GM18502 (cell line): ENCODE results near the gene KDELR1.
A peak's percentile ranks its signal among the peaks of the same experiment; 100 is the strongest.
"Not testable (repeated sequence)": the region's sequence is repeated elsewhere in the genome, so short reads cannot be mapped to it uniquely, and the experiment has no call there.

Experiments used
- ATAC-seq: cut with Tn5 transposase; IDR thresholded peaks from one replicate; pipeline ENCODE4 v1.9.1; 2021; ENCODE audit warnings: mild to moderate bottlenecking; ENCODE audit not compliant: unreplicated experiment, poor library complexity

KDELR1 gene

DNA sequence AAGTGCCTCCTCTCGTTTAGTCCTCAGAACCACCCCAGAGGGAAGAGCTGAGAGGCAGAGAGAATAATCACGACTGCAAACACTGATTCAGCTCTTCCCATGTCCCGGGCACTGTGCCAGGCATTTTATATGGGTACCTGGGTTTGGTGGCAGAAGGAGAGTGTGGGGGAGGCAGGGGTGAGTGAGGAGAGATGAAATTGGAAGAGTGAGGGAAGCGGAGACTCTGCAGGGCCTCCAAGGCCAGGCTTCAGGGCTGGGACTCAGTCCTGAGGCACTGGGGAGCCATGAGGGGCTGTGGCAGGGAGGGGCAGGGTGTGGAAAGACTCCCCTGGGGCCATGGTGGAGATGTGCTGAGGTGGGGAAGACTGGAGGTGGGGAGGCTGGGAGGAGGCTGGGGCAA, 18.4 kb downstream of the KDELR1 start:
- no peak for ATAC-seq

DNA sequence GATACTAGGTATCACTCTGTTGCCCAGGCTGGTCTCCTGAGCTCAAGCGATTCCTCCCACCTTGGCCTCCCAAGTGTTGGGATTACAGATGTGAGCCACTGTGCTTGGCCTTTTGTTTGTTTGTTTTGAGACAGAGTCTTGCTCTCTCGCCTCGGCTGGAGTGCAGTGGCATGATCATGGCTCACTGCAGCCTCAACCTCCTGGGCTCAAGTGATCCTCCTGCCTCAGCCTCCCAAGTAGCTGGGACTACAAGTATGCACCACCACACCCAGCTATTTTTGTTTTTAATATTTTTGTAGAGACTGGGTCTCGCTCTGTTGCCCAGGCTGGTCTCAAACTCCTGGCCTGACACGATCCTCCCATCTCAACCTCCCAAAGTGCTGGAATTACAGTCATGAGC, 19.6 kb downstream of the KDELR1 start:
- ATAC-seq, result not testable (repeated sequence)

GRCh38 chr19:48371367-48371766, 20.0 kb downstream of the KDELR1 start:
- no peak for ATAC-seq

- ATAC-seq, result no peak
Measured at GRCh38 chr19:48370955-48371354, 20.4 kb downstream of the KDELR1 start.

DNA sequence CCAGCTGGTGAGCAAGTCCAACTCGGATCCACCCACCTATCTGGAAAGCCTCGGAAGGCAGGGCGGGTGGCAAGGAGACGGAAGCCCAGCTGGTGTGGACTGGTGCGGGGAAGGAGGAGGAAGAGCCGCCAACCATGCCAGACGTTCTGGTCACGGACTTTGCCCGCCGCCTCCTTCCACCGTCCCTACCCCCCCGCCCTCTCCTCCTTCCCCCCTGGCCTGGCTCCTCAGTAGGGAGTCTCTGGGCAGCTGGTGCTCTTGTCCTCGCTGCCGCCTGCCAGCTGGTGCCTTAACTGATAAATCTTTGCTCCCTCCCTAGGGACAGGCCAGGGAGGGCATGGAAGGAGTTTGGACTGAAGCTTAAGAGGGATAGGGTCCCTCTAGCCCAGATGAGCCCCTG, 22.4 kb downstream of the KDELR1 start:
- ATAC-seq, result no peak

DNA sequence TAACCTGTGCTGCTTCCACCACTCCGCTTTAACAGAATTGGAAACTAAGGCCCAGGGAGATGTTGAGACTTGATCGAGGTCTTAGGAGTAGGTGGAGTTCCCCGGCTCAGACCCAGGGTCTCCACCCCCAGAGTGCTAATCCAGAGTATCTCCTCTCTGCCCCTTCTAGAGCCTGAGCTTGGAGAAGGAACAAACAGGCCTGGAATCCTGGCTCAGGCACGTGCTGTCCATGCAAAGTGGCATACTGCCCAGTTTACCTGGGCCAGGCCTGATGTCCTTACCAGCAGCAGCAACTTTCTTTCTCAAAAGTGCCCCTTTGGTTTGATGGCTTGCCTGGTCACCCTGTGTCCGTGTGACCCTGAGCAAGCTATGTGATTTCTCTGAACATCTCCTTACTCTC, 23.5 kb downstream of the KDELR1 start:
- ATAC-seq, result no peak

DNA sequence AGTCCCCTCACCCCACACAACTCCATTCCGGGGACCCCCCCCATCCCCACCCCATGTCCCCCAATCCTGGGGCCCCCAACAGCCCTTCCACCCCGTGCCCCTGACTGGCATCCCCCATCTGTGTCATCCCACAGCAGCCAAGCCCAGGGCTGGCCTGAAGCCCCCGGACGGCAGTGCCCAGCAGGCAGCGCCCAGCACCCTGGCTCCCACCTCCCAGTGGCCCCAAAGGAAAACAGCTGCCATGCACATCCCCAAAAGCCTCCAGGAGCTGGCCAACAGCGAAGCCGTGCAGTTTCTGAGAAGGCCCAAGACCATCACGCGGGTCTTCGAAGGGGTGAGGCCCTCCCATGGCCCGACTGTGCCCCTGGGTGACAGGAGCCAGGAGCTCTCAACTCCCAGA, 25.7 kb downstream of the KDELR1 start:
- ATAC-seq, result no peak

DNA sequence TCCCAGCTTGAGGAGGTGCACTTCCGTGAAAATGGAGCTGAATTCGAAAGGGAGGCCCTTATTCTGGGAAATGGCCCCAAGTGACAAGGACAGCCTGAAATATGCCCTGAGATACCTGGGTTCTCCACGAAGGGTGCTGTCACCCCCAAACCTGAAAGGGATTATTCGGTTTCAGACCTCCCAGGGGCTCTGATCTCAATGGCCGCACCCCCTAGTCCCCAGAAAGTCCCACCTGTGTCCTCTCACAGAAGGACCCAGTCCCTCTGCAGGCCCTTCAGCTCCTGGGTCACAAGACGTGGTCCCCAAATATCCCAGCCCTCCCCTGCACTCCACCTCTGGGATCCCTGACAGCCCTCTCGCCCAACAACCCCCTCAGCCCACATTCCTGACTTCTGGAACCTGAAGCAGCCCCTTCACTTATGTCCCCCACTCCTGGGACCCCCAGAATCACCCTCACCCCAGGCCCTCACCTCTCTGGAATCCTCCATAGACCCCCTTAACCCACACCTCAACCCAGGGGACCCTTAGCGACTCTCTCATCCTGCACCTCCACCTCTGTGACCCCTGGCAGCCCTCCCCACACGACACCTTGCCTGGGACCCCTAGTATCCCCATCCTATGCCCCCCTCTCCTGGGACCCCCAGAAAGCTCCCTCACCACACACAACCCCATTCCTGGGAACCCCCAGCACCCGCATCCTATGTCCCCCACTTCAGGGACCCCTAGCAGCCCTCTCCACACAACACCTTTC, 26.6 kb downstream of the KDELR1 start:
- ATAC-seq, result no peak

DNA sequence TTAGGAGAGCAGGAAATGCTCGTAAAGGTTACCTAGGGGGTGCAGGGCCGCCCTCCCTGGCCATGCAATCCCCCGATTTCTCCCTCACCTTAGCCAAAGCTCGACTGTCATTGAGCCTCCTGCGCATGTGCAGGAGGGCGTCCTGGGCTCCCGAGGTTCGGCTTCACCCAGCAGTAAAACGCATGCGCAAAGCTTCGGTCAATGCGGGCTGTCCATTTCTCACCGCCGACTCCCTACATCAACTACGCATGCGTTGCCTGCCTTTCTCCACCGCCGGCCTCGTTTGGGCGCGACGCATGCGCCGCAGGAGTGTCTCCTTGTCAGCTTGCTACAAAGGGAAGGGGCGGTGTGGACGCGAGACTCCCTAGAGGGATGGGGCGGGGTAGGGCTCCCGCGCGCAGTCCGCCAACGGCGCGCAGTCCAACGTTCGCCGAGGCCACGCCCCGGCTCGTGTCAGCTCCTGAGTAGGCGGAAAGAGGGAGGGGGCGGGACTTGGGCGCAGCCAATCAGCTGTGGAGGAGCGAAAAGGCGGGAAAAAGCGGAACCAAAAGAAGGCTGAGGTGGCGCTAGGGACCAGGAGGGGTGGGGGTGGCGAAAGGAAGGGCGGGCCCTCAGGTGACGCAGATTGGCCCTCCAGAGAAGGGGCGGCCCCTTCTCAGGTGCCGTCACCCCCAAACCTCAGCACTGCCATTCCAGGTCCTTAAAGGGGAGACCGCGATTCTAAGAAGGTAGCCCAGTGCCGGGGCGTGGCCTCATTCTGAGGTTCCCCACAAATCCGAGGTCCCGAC, 27.3 kb downstream of the KDELR1 start, which contains the start of the genes SYNGR4 and TMEM143:
Gene SYNGR4, plus strand, starts transcription at position 558 of the 788 bp plus-strand sequence. CDS start 1,476 bp downstream, outside the sequence.
Gene TMEM143, minus strand, starts transcription at position 131 of the 788 bp plus-strand sequence. Its CDS starts 20 bp downstream, at position 111.
- ATAC-seq, result peak; percentile 79

GRCh38 chr19:48363500-48363809, 27.9 kb downstream of the KDELR1 start:
- ATAC-seq, result peak; percentile 19

GRCh38 chr19:48362716-48363499, 28.4 kb downstream of the KDELR1 start:
- ATAC-seq, result peak; percentile 54

DNA sequence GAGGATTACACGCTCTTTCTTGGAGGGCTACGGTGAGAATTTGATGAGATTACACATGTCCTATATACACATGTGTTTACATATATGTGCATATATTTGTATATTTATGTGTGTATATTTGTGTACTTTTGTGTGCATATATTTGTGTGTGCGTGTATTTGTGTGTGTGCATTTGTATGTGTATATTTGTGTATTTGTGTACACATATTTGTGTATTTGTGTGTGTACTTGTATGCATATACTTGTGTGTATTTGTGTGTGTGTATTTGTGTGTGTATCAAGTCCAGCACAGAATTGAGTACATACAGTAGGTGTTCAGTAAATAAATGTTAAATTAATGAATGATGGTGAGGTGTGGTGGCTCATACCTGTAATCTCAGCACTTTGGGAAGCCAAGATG, 29.4 kb downstream of the KDELR1 start:
- no peak for ATAC-seq

GRCh38 chr19:48359123-48359522, 32.2 kb downstream of the KDELR1 start:
- ATAC-seq, result no peak

- no peak for ATAC-seq
Measured at GRCh38 chr19:48355365-48355954, 35.9 kb downstream of the KDELR1 start.

GRCh38 chr19:48354332-48354992, 36.9 kb downstream of the KDELR1 start:
- no peak for ATAC-seq

GRCh38 chr19:48353677-48354076, 37.7 kb downstream of the KDELR1 start:
- no peak for ATAC-seq

DNA sequence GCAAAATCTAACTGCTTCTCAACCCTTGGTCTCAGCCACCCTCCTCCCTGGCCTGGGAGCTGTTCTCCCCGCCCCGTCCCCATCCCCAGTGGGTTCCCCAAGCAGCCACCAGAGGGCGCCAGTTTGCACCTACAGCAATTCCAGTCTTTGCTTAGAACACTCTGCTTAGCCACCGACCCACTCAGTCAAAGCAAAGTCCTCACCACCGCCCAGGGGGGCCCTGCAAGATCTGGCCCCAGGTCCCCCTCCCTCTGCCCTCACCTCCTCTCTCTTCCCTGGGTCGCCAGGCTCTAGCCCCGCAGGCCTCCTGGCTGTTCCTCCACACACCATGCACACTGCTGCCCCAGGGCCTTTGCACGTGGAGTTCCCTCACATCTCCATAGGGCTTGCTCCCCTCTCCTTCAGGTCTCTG, 40.0 kb downstream of the KDELR1 start:
- no peak for ATAC-seq

DNA sequence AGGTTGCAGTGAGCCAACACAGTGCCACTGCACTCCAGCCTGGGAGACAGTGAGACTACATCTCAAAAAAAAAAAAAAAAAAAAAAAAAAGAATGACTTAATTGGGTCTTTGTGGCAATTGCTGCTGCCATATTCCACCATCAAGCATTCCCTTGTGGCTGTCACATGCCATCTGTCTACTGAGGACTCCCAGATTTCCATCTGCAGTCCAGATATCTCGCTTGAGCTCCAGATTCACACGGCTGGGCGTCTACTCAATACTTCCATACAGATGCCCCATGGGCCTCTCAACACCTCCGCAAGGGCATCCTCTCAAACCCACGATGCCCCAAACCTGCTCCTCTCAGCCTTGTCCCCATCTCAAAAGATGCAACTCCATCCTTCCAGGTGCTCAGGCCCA, 40.5 kb downstream of the KDELR1 start:
- no peak for ATAC-seq

- no peak for ATAC-seq
Measured at GRCh38 chr19:48348737-48349136, 42.6 kb downstream of the KDELR1 start.

DNA sequence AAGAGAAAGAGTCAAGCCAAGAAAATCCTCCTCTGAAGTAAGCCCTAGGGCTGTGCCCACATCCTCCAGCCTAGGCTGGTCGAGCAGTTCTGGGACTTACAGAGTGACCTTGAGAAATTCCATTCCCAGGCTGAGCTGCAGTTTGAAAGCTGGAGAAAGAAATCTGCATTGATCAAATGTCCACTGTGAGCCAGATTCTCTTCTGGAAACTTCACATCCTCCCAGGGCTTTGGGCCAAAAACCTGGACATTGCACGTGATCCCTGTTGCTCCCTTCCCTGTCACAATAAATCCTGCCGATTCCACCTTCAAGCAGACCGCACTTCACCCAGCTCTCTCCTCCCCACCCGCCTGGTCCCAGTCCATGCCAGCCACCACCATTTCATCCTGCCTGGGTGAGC, 43.3 kb downstream of the KDELR1 start:
- ATAC-seq, result no peak
